Erythroblast (primary cell): Measurements from ENCODE around the gene ATG3.

Experiments used
- DNase-seq, 2 experiments: peaks; one replicate each; lab custom pipeline; 2025; lab: John Stamatoyannopoulos, UW
- GATA1 ChIP-seq: IDR thresholded peaks from 2 replicates; pipeline ENCODE4 v1.6.1; 2011; ENCODE audit warnings: low read depth, mild to moderate bottlenecking, control low read depth, low read length, moderate library complexity
- POLR2A ChIP-seq: IDR thresholded peaks from 2 replicates; pipeline ENCODE4 v1.6.1; 2011; ENCODE audit warnings: mild to moderate bottlenecking, low read length

Gene ATG3

DNA sequence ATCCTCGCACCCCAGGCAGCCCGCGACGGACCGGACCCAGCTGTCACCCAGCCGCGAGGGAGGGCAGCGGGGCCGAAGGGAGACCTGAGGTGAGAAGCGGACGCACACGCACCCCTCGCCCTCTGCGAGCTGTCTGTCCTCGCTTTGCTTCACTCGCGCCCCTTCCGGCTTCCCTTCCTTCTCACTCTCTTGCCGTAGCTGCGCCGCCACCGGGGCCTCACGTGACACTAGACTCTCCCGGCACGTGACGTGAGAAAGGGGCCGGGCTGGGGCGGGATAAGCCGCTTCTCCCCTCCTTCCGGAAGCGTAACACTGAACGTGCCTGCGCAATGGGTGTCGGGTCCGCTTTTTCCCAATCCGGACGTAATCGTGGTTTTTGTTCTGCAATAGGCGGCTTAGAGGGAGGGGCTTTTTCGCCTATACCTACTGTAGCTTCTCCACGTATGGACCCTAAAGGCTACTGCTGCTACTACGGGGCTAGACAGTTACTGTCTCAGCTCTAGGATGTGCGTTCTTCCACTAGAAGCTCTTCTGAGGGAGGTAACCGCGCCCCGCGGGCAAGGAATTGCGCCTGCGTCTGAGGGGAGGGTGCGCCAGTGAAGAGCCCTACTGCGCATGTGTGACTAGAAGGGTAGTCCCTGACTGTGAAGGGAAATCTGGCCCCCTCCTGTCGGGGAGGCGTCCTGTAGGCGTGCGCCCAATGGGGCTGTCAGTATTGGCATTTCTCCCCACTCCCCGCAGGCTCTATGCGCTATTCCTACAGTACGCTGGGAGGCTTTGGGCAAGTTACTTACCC, at the start of gene ATG3, which contains the start of gene SLC35A5:
Gene ATG3, minus strand, starts transcription at position 229 of the 796 bp plus-strand sequence. CDS start 434 bp downstream, outside the sequence.
Gene SLC35A5, plus strand, starts transcription at position 312 of the 796 bp plus-strand sequence. CDS start 1,359 bp downstream, outside the sequence.
- peak; percentile 98 for DNase-seq
- TF ChIP-seq GATA1 (no peak), POLR2A (peak; percentile 95)

DNA sequence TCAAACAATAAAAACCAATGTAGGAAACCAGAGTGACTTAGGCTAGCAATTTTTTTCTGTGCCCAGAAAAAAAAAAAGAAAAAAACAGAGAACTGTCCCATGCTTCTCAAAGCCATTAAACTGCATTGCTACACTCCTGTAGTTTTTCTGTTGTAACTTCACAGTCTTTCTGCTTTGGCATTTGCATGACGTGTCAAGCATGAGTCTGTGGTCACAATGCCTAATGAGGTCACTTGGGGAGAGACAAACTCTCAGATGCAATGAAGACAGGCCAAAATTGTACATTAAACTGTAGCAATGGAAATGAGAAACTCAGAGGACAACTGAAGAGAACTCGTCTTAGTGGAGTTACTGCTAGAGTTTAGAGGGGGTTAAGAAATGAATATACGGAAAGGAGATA, 48.4 kb upstream of the ATG3 start:
- DNase-seq = no peak
- no peak for TF ChIP-seq POLR2A
- TF ChIP-seq GATA1 = no peak

DNA sequence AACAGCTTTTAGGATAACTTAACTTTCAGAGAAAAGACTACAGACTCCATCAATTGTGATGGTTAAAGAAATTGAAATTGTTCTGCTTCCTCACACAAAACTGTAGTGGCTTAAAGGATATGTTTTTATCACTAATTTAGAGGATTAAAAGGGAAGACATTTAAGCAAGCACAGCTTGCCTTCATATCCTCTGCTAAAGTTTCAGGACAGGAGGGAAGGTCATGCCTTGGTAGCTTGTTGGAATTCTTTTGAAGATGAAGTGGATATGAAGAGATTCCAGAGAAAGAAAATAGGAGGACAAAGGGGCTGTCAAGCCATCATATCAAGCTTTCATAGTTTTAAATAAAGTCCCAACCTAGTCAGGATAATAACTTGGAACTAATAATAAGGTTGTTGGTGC, 46.1 kb upstream of the ATG3 start:
- DNase-seq = no peak
- no peak for TF ChIP-seq POLR2A
- TF ChIP-seq GATA1 = no peak

DNA sequence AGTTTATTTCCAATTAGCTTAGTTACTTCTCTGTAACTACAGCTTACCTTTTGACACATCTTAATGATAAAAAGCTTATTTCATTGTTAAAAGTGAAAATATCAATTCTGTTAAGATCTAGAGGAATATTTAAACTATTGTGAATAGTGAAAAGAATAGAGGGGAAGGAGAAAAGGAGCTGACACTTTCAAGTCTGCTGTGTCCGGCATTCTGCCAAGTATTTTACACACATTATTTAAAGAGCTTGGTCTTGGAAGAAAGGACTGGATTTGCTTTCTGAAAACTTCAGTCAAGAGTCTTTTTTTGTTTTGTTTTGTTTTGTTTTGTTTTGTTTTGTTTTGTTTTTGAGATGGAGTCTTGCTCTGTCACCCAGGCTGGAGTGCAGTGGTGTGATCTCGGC, 44.3 kb upstream of the ATG3 start:
- DNase-seq = no peak
- TF ChIP-seq POLR2A (no peak), GATA1 (no peak)

DNA sequence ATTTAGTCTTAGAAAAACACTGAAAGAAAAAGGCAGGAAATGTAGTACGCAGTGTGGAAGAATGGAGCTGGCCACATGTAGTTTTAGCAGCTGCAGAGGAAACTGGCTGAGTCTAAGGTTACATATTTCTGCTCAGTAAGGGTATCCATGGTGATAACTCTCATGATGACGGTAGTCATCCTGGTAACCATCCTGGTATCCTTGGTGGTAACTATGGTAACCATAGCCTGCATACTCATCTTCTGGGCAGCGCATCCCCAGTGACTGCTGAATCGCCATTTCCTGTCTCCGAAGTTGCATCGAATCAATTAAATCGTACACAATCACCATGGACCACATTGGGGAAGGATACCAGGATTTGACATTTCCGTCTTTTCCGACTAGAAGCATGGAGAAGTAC, 43.5 kb upstream of the ATG3 start:
- no peak for DNase-seq
- TF ChIP-seq GATA1 (no peak), POLR2A (no peak)

GRCh38 chr3:112604536-112604935, 42.8 kb upstream of the ATG3 start:
- DNase-seq = no peak
- TF ChIP-seq GATA1 (no peak), POLR2A (no peak)

DNA sequence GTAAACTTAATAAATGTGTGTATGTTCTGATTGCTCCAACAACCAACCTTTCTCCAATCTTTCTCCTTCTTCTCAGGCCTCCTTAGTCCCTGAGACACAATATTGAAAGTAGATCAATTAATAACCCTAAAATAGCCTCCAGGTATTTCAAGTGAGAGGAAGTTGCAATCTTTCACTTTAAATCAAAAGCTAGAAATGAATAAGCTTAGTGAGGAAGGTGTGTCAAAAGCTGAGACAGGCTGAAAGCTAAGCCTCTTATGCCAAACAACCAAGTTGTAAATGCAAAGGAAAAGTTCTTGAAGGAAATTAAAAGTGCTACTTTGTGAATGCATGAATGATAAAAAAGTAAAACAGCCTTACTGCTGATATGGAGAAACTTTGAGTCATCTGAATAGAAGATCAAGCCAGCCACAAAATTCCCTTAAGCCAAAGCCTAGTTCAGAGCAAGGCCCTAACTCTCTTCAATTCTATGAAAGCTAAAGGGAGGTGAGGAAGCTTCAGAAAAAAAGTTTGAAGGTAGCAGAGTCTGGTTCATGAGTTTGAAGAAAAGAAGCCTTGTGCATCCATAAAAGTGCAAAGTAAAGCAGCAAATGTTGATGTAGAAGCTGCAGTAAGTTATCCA, 40.6 kb upstream of the ATG3 start:
- TF ChIP-seq POLR2A (no peak), GATA1 (no peak)
- DNase-seq = no peak

DNA sequence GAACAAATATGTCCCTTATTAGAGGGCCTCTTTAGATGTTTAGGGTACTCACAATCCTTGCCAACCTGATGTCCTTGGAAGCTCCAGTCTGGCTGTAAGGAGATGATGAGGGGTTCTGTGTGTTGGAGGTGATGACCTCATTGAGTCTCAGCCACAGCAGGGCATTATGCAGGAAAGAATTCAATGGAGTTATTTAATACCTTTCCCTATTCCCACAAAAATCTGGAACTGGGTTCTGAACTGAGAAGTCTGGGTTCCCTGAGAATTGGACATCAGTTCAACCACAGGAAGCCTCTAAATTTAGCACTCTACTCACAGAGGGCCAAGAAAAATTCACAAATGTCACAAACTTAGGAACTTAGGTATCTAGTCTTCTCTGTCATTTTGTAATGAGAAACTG, 37.0 kb upstream of the ATG3 start:
- no peak for DNase-seq
- no peak for TF ChIP-seq POLR2A
- no peak for TF ChIP-seq GATA1

- TF ChIP-seq GATA1 = no peak
- no peak for TF ChIP-seq POLR2A
- no peak for DNase-seq
Measured at GRCh38 chr3:112597945-112598344, 36.2 kb upstream of the ATG3 start.

DNA sequence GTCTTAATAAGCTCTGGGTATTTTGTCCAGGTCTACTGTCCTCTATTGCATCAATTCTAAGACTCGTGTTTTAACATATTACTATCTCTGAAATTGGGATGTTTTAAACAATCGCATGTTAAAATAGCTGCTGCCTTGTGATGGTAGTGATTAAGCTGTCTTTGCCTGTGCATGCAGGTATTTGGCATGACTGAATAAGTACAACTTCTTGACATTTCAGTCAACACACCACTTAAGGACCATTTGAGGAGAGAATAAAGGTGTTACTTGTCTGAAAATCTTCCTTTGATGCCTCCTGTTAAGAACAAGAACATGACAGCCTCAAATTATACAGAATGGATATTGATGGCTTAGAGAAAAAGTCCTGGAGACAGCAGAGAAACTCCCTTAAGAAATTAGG, 33.1 kb upstream of the ATG3 start:
- no peak for DNase-seq
- no peak for TF ChIP-seq GATA1
- TF ChIP-seq POLR2A = no peak

DNA sequence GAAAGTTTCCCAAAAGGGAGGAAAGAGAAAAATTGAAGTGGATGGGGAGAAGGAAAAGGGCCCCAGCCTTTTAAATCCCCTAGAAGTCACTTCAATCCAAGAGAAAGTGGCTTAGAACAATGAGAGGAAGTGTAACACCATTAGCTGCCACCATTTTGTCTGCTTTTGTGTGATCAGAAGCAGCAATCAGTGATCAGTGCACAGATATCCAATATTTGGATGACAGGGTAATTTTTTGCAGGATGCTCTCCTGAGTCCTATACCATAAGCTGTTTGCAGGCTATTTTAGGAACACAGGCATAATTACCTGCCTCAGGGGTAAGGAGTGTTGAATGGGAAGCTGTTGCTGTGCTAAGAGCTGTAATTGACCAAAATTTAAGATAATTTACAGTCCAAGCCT, 31.5 kb upstream of the ATG3 start:
- TF ChIP-seq GATA1 (no peak), POLR2A (no peak)
- no peak for DNase-seq

DNA sequence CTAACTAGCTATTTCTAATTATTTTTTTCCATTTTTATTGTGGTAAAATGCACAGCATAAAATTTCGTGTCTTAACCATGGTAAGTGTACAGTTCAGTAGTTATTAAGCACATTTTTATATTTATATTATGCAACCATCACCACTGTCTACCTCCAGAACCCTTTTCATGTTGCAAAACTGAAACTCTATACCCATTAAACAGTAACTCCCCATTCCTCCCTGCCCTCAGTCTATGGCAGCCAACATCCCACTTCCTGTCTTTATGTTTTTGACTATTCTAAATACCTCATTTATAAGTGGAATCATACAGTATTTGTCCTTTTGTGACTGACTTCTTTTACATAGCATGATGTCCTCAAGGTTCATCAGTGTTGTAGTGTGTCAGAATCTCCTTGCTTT, 25.6 kb upstream of the ATG3 start:
- DNase-seq = no peak
- TF ChIP-seq GATA1 (no peak), POLR2A (no peak)

- no peak for TF ChIP-seq GATA1
- TF ChIP-seq POLR2A = no peak
- no peak for DNase-seq
Measured at GRCh38 chr3:112585782-112586181, 24.0 kb upstream of the ATG3 start.

GRCh38 chr3:112583105-112583504, 21.3 kb upstream of the ATG3 start:
- no peak for TF ChIP-seq GATA1
- TF ChIP-seq POLR2A = no peak
- no peak for DNase-seq
